Adipose tissue (tissue), 3 donors: ENCODE measurements around the gene CDCA5. TPM values are rescaled to one million over a fixed set of nuclear protein-coding genes. Genes with fewer than 3 reads are reported as not detected.

Experiments used
- polyA plus RNA-seq, 3 donors: library from polyadenylated mRNA; stranded (reverse); fragments of 200-250 nt; gene quantifications; one replicate each; pipeline ENCODE4 v1.2.3, GENCODE V29; 2013
- donor health status: healthy with polysubstance abuse.
- donor health status: Bipolar disorder and iron deficiency.
- donor health status: healthy.

Gene CDCA5
- polyA plus RNA-seq, 3 donors, result 0.39 to 1.3 (median 0.52) TPM

Other genes with a start within 250 kb of the CDCA5 start
- gene CDC42BPG, start 239.4 kb downstream of the CDCA5 start, polyA plus RNA-seq, result 1 to 10 TPM in 2 of 3 donors, under 1 TPM in 1; 0.90 to 9.7 (median 1.4) TPM
- 10 to 100 TPM; 10.3 to 68.5 (median 22.9) TPM for gene EHD1, start 205.4 kb downstream of the CDCA5 start, polyA plus RNA-seq
- gene ATG2A, start 166.8 kb downstream of the CDCA5 start, polyA plus RNA-seq, result 10 to 100 TPM; 12.4 to 14.7 (median 14.5) TPM
- gene PPP2R5B, start 159.4 kb downstream of the CDCA5 start, polyA plus RNA-seq, result 10 to 100 TPM in 2 of 3 donors, 1 to 10 TPM in 1; 10.0 to 17.9 (median 13.0) TPM
- gene GPHA2, start 148.1 kb downstream of the CDCA5 start, polyA plus RNA-seq, result 1 to 10 TPM in 1 of 3 donors, not detected in 2; 3.6 TPM
- gene MAJIN, start 111.9 kb downstream of the CDCA5 start, polyA plus RNA-seq, result under 1 TPM in 1 of 3 donors, not detected in 2; 0.08 TPM
- gene BATF2, start 87.1 kb downstream of the CDCA5 start, polyA plus RNA-seq, result 1 to 10 TPM; 1.2 to 7.4 (median 5.5) TPM
- gene ARL2, start 69.9 kb downstream of the CDCA5 start, polyA plus RNA-seq, result 100 to 1,000 TPM in 2 of 3 donors, 10 to 100 TPM in 1; 57.9 to 226 (median 169) TPM
- gene SNX15, start 56.6 kb downstream of the CDCA5 start, polyA plus RNA-seq, result 10 to 100 TPM; 14.3 to 27.7 (median 25.3) TPM
- gene SAC3D1, start 42.8 kb downstream of the CDCA5 start, polyA plus RNA-seq, result 10 to 100 TPM in 1 of 3 donors, 1 to 10 TPM in 2; 7.8 to 10.7 (median 7.9) TPM
- gene NAALADL1, start 25.5 kb downstream of the CDCA5 start, polyA plus RNA-seq, result 10 to 100 TPM in 2 of 3 donors, 1 to 10 TPM in 1; 3.1 to 28.8 (median 12.0) TPM
- 10 to 100 TPM; 29.7 to 40.9 (median 35.5) TPM for gene ZFPL1, start 182 bp upstream of the CDCA5 start, polyA plus RNA-seq
- gene VPS51, start 12.2 kb upstream of the CDCA5 start, polyA plus RNA-seq, result 100 to 1,000 TPM; 109 to 192 (median 128) TPM
- 100 to 1,000 TPM in 1 of 3 donors, 10 to 100 TPM in 2; 25.3 to 151 (median 78.4) TPM for gene TM7SF2, start 27.8 kb upstream of the CDCA5 start, polyA plus RNA-seq
- gene ZNHIT2, start 33.7 kb upstream of the CDCA5 start, polyA plus RNA-seq, result 10 to 100 TPM in 2 of 3 donors, 1 to 10 TPM in 1; 5.1 to 15.1 (median 12.3) TPM
- gene FAU, start 38.1 kb upstream of the CDCA5 start, polyA plus RNA-seq, result 1,000 to 10,000 TPM in 1 of 3 donors, 100 to 1,000 TPM in 2; 732 to 1,153 (median 967) TPM
- gene MRPL49, start 38.3 kb upstream of the CDCA5 start, polyA plus RNA-seq, result 10 to 100 TPM; 22.3 to 32.5 (median 30.9) TPM
- gene SYVN1, start 50.5 kb upstream of the CDCA5 start, polyA plus RNA-seq, result 10 to 100 TPM; 17.0 to 43.7 (median 31.3) TPM
- gene SPDYC, start 86.2 kb upstream of the CDCA5 start, polyA plus RNA-seq, result not detected
- gene CAPN1, start 97.9 kb upstream of the CDCA5 start, polyA plus RNA-seq, result 10 to 100 TPM; 54.6 to 82.1 (median 75.0) TPM
- 1 to 10 TPM; 2.3 to 5.4 (median 3.0) TPM for gene POLA2, start 177.9 kb upstream of the CDCA5 start, polyA plus RNA-seq
- gene CDC42EP2, start 230.8 kb upstream of the CDCA5 start, polyA plus RNA-seq, result 10 to 100 TPM in 2 of 3 donors, 1 to 10 TPM in 1; 5.4 to 82.5 (median 50.2) TPM
- gene DPF2, start 249.8 kb upstream of the CDCA5 start, polyA plus RNA-seq, result 10 to 100 TPM; 15.7 to 25.3 (median 20.2) TPM